GM19099 (cell line): Measurements from ENCODE around the gene ZNF32.

ENCODE experiments used
- POLR2A ChIP-seq: IDR thresholded peaks from 3 replicates; pipeline ENCODE4 v1.6.1; 2011; ENCODE audit warnings: low read depth; ENCODE audit not compliant: insufficient read length; ENCODE audit errors: extremely low read depth

Gene ZNF32

GRCh38 chr10:43648398-43649184 is at the start of gene ZNF32:
TSS of gene ZNF32 (minus strand) at chr10:43648881. CDS start at chr10:43646133, 2,748 bp downstream.
- peak; percentile 62 for TF ChIP-seq POLR2A

GRCh38 chr10:43698156-43698555 is 49.5 kb upstream of the ZNF32 start:
- TF ChIP-seq POLR2A, result no peak

- TF ChIP-seq POLR2A, result no peak
These were observed 48.3 kb upstream of the ZNF32 start for GRCh38 chr10:43696909-43697483.

GRCh38 chr10:43695730-43696129 is 47.0 kb upstream of the ZNF32 start:
- no peak for TF ChIP-seq POLR2A

GRCh38 chr10:43695321-43695720 is 46.6 kb upstream of the ZNF32 start:
- no peak for TF ChIP-seq POLR2A

- no peak for TF ChIP-seq POLR2A
These were observed 45.8 kb upstream of the ZNF32 start for GRCh38 chr10:43694526-43694925.

GRCh38 chr10:43693602-43694001 is 44.9 kb upstream of the ZNF32 start:
- TF ChIP-seq POLR2A, result no peak

GRCh38 chr10:43692051-43692825 is 43.6 kb upstream of the ZNF32 start:
- TF ChIP-seq POLR2A, result no peak

- no peak for TF ChIP-seq POLR2A
These were observed 42.8 kb upstream of the ZNF32 start for GRCh38 chr10:43691485-43691884.

- TF ChIP-seq POLR2A, result no peak
These were observed 41.5 kb upstream of the ZNF32 start for GRCh38 chr10:43689955-43690771.

- TF ChIP-seq POLR2A, result no peak
These were observed 40.9 kb upstream of the ZNF32 start for GRCh38 chr10:43689618-43689954.

- no peak for TF ChIP-seq POLR2A
These were observed 40.4 kb upstream of the ZNF32 start for GRCh38 chr10:43689007-43689491.

GRCh38 chr10:43688348-43688892 is 39.7 kb upstream of the ZNF32 start:
- no peak for TF ChIP-seq POLR2A

GRCh38 chr10:43687373-43687772 is 38.7 kb upstream of the ZNF32 start:
- no peak for TF ChIP-seq POLR2A

GRCh38 chr10:43686414-43686813 is 37.7 kb upstream of the ZNF32 start:
- no peak for TF ChIP-seq POLR2A

- no peak for TF ChIP-seq POLR2A
These were observed 37.1 kb upstream of the ZNF32 start for GRCh38 chr10:43685744-43686143.

- no peak for TF ChIP-seq POLR2A
These were observed 35.5 kb upstream of the ZNF32 start for GRCh38 chr10:43684292-43684559.
